K562 (cell line): ENCODE results near the gene LDB1. TPM values are rescaled to one million over a fixed set of nuclear protein-coding genes. Genes with fewer than 3 reads are reported as not detected.

Source experiments
- DMBX1 ChIP-seq: fragments of 250-450 bp; sonication (Bioruptor Pico); IDR thresholded peaks from 2 replicates; pipeline ENCODE4 v1.8.0; 2022; ENCODE audit warnings: inconsistent platforms, mild to moderate bottlenecking, moderate library complexity, borderline replicate concordance
- ETS2 ChIP-seq: IDR thresholded peaks from 2 replicates; pipeline ENCODE4 v1.6.1; 2016; ENCODE audit warnings: borderline replicate concordance, missing genetic modification characterization, mild to moderate bottlenecking, moderate library complexity, missing compliant biosample characterization; ENCODE audit not compliant: poor library complexity, severe bottlenecking
- FOXA3 ChIP-seq, 2 experiments: fragments of 450-650 bp in 1 of 2; sonication (generic) in 1 of 2; formaldehyde crosslinking; IDR thresholded peaks in 1 of 2; conservative IDR thresholded peaks in 1 of 2; 2 replicates each; pipeline versions ENCODE4 v1.4.0 to v1.8.0; 2020 to 2022; ENCODE audit warnings: mild to moderate bottlenecking in 2 of 2, missing genetic modification reagents in 1 of 2
- MYNN ChIP-seq, 2 experiments: sonication (generic); formaldehyde crosslinking in 1 of 2; IDR thresholded peaks; 2 replicates each; pipeline versions ENCODE4 v1.5.0 to v1.6.1; 2016 to 2020; ENCODE audit warnings: antibody characterized with exemption in 1 of 2, missing genetic modification reagents in 1 of 2
- NCOA2 ChIP-seq, 2 experiments: fragments of 450-650 bp; IDR thresholded peaks; 2 replicates each; pipeline ENCODE4 v1.6.1; 2018; ENCODE audit warnings: mild to moderate bottlenecking in 2 of 2, moderate library complexity in 1 of 2; ENCODE audit not compliant: partially characterized antibody in 2 of 2
- PHTF2 ChIP-seq: fragments of 250-450 bp; sonication (Bioruptor Pico); IDR thresholded peaks from 2 replicates; pipeline ENCODE4 v1.5.0; 2021; ENCODE audit warnings: mild to moderate bottlenecking
- RAD21 ChIP-seq, 2 experiments: fragments of 250-450 bp in 1 of 2; fragments of 450-650 bp in 1 of 2; sonication (Bioruptor Pico) in 1 of 2; formaldehyde crosslinking in 1 of 2; IDR thresholded peaks in 1 of 2; conservative IDR thresholded peaks in 1 of 2; 2 replicates each; pipeline versions ENCODE4 v1.4.0 to v1.8.0; 2020 to 2022; ENCODE audit warnings: mild to moderate bottlenecking in 2 of 2, moderate library complexity in 1 of 2
- RCOR1 ChIP-seq, 2 experiments: IDR thresholded peaks; 2 replicates each; pipeline ENCODE4 v1.6.1; 2012; ENCODE audit warnings: low read depth in 2 of 2, low read length in 2 of 2, borderline replicate concordance in 1 of 2, improper control_type of control experiment in 1 of 2
- SMAD1 ChIP-seq: fragments of 150-350 bp; IDR thresholded peaks from 2 replicates; pipeline ENCODE4 v1.6.1; 2014; ENCODE audit warnings: low read length, low read depth; ENCODE audit not compliant: partially characterized antibody
- SMC3 ChIP-seq: conservative IDR thresholded peaks from 2 replicates; pipeline ENCODE4 v1.6.1; 2011; ENCODE audit warnings: low read depth, low read length, improper control_type of control experiment; ENCODE audit not compliant: insufficient read depth
- ZNF445 ChIP-seq: fragments of 250-450 bp; sonication (Bioruptor Pico); IDR thresholded peaks from 2 replicates; pipeline ENCODE4 v1.4.0; 2020; ENCODE audit warnings: low read depth, mild to moderate bottlenecking, moderate library complexity
- polyA plus RNA-seq, 8 experiments: library from polyadenylated mRNA; depleted of rRNA in 4 of 8; stranded (reverse) in 5 of 8; unstranded in 3 of 8; fragments of >200 nt; fragmentation: Nextera tagmentation in 2 of 8; fragmentation: Illumina TruSeq in 1 of 8; extraction: Ambion mirVana in 2 of 8; extraction: Trizol in 1 of 8; gene quantifications; 2 replicates each; pipeline versions ENCODE4 v1.2.1 to v1.2.3, GENCODE V29; 2011 to 2014; ENCODE audit warnings: inconsistent platforms in 1 of 8, missing spikeins in 1 of 8
- total RNA-seq, 7 experiments: library from RNA; depleted of rRNA in 6 of 7; stranded (reverse); fragments of >200 nt in 6 of 7; fragmentation: Illumina TruSeq in 2 of 7; extraction: Trizol in 2 of 7; gene quantifications; 2 replicates each; pipeline versions ENCODE4 v1.2.1 to v1.2.3, GENCODE V29; 2011 to 2021; ENCODE audit warnings: low replicate concordance in 1 of 7
- TF ChIP-seq, protein P1 (sequence below): fragments of 450-650 bp; formaldehyde crosslinking; IDR thresholded peaks from 2 replicates; pipeline ENCODE4 v1.4.0; 2020; ENCODE audit warnings: mild to moderate bottlenecking, moderate library complexity
- TF ChIP-seq, protein P2 (sequence below): IDR thresholded peaks from 2 replicates; pipeline ENCODE4 v1.6.1; 2016; ENCODE audit warnings: missing genetic modification characterization, missing compliant biosample characterization
- TF ChIP-seq, protein P3 (sequence below): sonication (generic); formaldehyde crosslinking; IDR thresholded peaks from 2 replicates; pipeline ENCODE4 v1.8.0; 2022; ENCODE audit warnings: missing genetic modification reagents, mild to moderate bottlenecking, moderate library complexity, borderline replicate concordance
- TF ChIP-seq, protein P4 (sequence below), 3 experiments: IDR thresholded peaks in 2 of 3; conservative IDR thresholded peaks in 1 of 3; 2 replicates each; pipeline ENCODE4 v1.5.1; 2011 to 2012; ENCODE audit warnings: low read length in 3 of 3, mild to moderate bottlenecking in 3 of 3, control low read depth in 2 of 3, improper control_type of control experiment in 1 of 3, inconsistent platforms in 1 of 3, low read depth in 1 of 3, mixed read lengths in 1 of 3, moderate library complexity in 1 of 3; ENCODE audit not compliant: insufficient read depth in 2 of 3

LDB1 gene
- total and polyA plus RNA-seq, 9 of the 15 experiments (the other 6 are each of a cell fraction or from before 2014, with no cell fraction given), result 1.9 to 137 (median 105) TPM

DNA sequence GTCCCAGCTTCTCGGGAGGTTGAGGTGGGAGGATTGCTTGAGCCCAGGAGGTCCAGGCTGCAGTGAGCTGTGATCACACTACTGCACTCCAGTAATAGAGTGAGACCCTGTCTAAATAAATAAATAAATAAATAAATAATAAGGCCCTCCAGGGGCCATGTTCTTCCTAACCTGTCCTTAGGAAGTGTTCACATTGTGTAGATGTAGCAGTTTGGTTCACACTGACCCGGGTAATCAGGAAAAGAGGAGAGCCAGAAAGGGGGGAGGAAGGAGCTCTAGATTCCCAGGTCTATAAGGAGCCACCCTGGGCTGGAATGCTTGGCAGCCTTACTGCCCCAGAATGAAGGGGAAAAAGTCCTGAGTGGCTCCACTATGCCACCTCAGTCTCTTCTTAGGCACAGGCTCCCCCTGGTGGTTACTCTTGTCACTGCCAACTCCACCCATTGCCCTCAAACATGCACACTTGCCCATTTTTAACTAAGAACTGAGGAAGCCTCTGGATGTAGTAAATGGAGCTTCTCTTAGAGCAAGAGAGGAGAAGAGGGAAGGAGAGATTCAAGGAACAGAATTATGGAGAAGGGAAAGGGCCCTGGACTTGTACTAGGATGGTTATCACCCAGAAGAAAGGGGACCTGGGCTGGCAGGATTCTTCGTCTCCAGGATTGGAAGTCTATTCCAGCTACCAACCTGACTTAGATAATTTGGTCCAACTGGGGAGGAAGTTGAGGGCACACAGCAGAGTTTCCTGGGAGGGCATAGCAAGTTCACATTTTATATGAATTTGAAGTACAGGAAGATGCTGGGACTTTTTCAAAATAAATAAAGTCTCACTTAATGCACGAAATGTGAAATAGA lies 47.3 kb downstream of the LDB1 start (continued):
- TF ChIP-seq MYNN (IDR thresholded peaks at IDR 0.05) (0 out of 2 replicates have a peak, but pooled peaks have one; percentile 34), MYNN (CRISPR knock-in tag; IDR thresholded peaks at IDR 0.05) (no peak), FOXA3 (CRISPR knock-in tag; conservative IDR thresholded peaks at IDR 0.05 in 1 of 2, IDR thresholded peaks at IDR 0.05 in 1 of 2) (no peak), PHTF2 (CRISPR knock-in tag) (no peak), SMC3 (peak; percentile 92), SMAD1 (peak; percentile 14), RCOR1 (IDR thresholded peaks at IDR 0.05; ENCODE audit: borderline replicate concordance in 1 of 2, low read depth in 2 of 2, low read length in 2 of 2) (no peak), RAD21 (CRISPR knock-in tag; conservative IDR thresholded peaks at IDR 0.05 in 1 of 2, IDR thresholded peaks at IDR 0.05 in 1 of 2) (peak; percentile 89 to 94), ZNF445 (CRISPR knock-in tag) (no peak), DMBX1 (no peak), NCOA2 (IDR thresholded peaks at IDR 0.05; ENCODE audit: partially characterized antibody in 2 of 2) (no peak), ETS2 (no peak)
- TF ChIP-seq, protein P1, sequence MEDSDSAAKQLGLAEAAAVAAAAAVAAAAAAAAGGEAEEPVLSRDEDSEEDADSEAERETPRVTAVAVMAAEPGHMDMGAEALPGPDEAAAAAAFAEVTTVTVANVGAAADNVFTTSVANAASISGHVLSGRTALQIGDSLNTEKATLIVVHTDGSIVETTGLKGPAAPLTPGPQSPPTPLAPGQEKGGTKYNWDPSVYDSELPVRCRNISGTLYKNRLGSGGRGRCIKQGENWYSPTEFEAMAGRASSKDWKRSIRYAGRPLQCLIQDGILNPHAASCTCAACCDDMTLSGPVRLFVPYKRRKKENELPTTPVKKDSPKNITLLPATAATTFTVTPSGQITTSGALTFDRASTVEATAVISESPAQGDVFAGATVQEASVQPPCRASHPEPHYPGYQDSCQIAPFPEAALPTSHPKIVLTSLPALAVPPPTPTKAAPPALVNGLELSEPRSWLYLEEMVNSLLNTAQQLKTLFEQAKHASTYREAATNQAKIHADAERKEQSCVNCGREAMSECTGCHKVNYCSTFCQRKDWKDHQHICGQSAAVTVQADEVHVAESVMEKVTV (CRISPR knock-in tag), result peak; percentile 78
- TF ChIP-seq, protein P2, sequence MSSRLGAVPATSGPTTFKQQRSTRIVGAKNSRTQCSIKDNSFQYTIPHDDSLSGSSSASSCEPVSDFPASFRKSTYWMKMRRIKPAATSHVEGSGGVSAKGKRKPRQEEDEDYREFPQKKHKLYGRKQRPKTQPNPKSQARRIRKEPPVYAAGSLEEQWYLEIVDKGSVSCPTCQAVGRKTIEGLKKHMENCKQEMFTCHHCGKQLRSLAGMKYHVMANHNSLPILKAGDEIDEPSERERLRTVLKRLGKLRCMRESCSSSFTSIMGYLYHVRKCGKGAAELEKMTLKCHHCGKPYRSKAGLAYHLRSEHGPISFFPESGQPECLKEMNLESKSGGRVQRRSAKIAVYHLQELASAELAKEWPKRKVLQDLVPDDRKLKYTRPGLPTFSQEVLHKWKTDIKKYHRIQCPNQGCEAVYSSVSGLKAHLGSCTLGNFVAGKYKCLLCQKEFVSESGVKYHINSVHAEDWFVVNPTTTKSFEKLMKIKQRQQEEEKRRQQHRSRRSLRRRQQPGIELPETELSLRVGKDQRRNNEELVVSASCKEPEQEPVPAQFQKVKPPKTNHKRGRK (tag), result no peak
- TF ChIP-seq, protein P3, sequence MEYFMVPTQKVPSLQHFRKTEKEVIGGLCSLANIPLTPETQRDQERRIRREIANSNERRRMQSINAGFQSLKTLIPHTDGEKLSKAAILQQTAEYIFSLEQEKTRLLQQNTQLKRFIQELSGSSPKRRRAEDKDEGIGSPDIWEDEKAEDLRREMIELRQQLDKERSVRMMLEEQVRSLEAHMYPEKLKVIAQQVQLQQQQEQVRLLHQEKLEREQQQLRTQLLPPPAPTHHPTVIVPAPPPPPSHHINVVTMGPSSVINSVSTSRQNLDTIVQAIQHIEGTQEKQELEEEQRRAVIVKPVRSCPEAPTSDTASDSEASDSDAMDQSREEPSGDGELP (CRISPR knock-in tag), result no peak
- TF ChIP-seq, protein P4, sequence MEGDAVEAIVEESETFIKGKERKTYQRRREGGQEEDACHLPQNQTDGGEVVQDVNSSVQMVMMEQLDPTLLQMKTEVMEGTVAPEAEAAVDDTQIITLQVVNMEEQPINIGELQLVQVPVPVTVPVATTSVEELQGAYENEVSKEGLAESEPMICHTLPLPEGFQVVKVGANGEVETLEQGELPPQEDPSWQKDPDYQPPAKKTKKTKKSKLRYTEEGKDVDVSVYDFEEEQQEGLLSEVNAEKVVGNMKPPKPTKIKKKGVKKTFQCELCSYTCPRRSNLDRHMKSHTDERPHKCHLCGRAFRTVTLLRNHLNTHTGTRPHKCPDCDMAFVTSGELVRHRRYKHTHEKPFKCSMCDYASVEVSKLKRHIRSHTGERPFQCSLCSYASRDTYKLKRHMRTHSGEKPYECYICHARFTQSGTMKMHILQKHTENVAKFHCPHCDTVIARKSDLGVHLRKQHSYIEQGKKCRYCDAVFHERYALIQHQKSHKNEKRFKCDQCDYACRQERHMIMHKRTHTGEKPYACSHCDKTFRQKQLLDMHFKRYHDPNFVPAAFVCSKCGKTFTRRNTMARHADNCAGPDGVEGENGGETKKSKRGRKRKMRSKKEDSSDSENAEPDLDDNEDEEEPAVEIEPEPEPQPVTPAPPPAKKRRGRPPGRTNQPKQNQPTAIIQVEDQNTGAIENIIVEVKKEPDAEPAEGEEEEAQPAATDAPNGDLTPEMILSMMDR (IDR thresholded peaks at IDR 0.05 in 2 of 3, conservative IDR thresholded peaks at IDR 0.05 in 1 of 3; ENCODE audit: insufficient read depth in 2 of 3, low read depth in 1 of 3, low read length in 3 of 3), result peak; percentile 82 to 91 (median 86)
